BE2C (cell line): Measurements from ENCODE around the gene EEPD1.

Experiments
- DNase-seq: peaks from one replicate; pipeline ENCODE4 v3.0.0-alpha.2; 2020
- H3K27me3 ChIP-seq: fragments of 250-450 bp; sonication (Bioruptor Pico); 2 replicates; pipeline ENCODE4 v1.5.1; 2020; ENCODE audit warnings: mild to moderate bottlenecking
- H3K36me3 ChIP-seq: fragments of 250-450 bp; sonication (Bioruptor Pico); 2 replicates; pipeline ENCODE4 v1.5.1; 2020; ENCODE audit warnings: mild to moderate bottlenecking
- H3K4me1 ChIP-seq: fragments of 250-450 bp; sonication (Bioruptor Pico); 2 replicates; pipeline ENCODE4 v1.5.1; 2020
- H3K4me3 ChIP-seq: 2 replicates; pipeline ENCODE4 v1.5.1; 2011; ENCODE audit warnings: low read depth, low read length
- H3K9me3 ChIP-seq: fragments of 250-450 bp; sonication (Bioruptor Pico); 2 replicates; pipeline ENCODE4 v1.5.1; 2020
- CTCF ChIP-seq: IDR thresholded peaks from 2 replicates; pipeline ENCODE4 v1.5.1; 2012; ENCODE audit warnings: mild to moderate bottlenecking, low read depth, low read length

The EEPD1 gene

GRCh38 chr7:36110584-36110983 lies 42.5 kb upstream of the EEPD1 start:
- no peaks in the 10 kb centered on the region for H3K9me3 ChIP-seq
- H3K27me3 ChIP-seq = no peaks in the 10 kb centered on the region
- H3K36me3 ChIP-seq = no peaks in the 10 kb centered on the region
- no peak for TF ChIP-seq CTCF
- no peak for DNase-seq
- no peak overlapping the region for H3K4me3 ChIP-seq
- peaks cover 7% of the 10 kb centered on the region for H3K4me1 ChIP-seq

- Histone ChIP-seq H3K9me3 (no peaks in the 10 kb centered on the region), H3K4me3 (no peak overlapping the region), H3K27me3 (no peaks in the 10 kb centered on the region), H3K4me1 (peaks cover 12% of the 10 kb centered on the region), H3K36me3 (no peaks in the 10 kb centered on the region)
- no peak for TF ChIP-seq CTCF
- DNase-seq = no peak
Measured at GRCh38 chr7:36112969-36113368, 40.1 kb upstream of the EEPD1 start.

- Histone ChIP-seq H3K27me3 (no peaks in the 10 kb centered on the region), H3K4me3 (no peak overlapping the region), H3K36me3 (no peaks in the 10 kb centered on the region), H3K9me3 (no peaks in the 10 kb centered on the region), H3K4me1 (peaks cover 12% of the 10 kb centered on the region)
- TF ChIP-seq CTCF = no peak
- DNase-seq = no peak
Measured at GRCh38 chr7:36114355-36114754, 38.7 kb upstream of the EEPD1 start.

- Histone ChIP-seq H3K27me3 (no peaks in the 10 kb centered on the region), H3K4me3 (no peak overlapping the region), H3K9me3 (no peaks in the 10 kb centered on the region), H3K4me1 (peaks cover 12% of the 10 kb centered on the region), H3K36me3 (no peaks in the 10 kb centered on the region)
- no peak for TF ChIP-seq CTCF
- DNase-seq = peak; percentile 93
Measured at GRCh38 chr7:36115448-36116321, 37.4 kb upstream of the EEPD1 start.

GRCh38 chr7:36116347-36117202 lies 36.5 kb upstream of the EEPD1 start:
- DNase-seq = no peak
- H3K9me3 ChIP-seq = no peaks in the 10 kb centered on the region
- no peaks in the 10 kb centered on the region for H3K36me3 ChIP-seq
- no peaks in the 10 kb centered on the region for H3K27me3 ChIP-seq
- H3K4me3 ChIP-seq = no peak overlapping the region
- peaks cover 12% of the 10 kb centered on the region for H3K4me1 ChIP-seq
- TF ChIP-seq CTCF = no peak
